HG02981 (cell line): ENCODE measurements around the gene PIK3C2G.
"Not testable (repeated sequence)": the region's sequence is repeated elsewhere in the genome, so short reads cannot be mapped to it uniquely, and the experiment has no call there.

Experiments
- ATAC-seq: cut with Tn5 transposase; IDR thresholded peaks from one replicate; pipeline ENCODE4 v1.9.1; 2021; ENCODE audit warnings: mild to moderate bottlenecking, moderate library complexity; ENCODE audit not compliant: unreplicated experiment

PIK3C2G gene

DNA sequence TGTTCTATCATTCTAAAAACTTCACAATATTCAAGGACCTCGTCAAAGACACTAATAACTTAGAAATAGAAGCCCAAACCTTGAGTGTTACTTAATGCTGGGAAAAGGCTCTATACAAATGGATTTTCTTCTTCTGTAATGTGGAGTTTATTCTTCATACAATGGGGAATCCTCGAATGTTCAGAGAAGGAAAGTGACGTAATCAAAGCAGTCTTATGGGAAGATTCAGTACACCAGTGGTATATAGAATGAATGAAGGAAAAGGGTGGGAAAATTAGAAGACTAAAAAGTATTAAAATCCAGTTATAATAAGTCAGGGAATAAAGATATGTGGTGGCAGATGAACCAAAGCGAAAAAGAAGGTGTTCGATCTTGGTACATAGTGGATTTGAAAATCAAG, 370.0 kb downstream of the PIK3C2G start:
- no peak for ATAC-seq

GRCh38 chr12:18632848-18633247, 371.5 kb downstream of the PIK3C2G start:
- ATAC-seq, result no peak

DNA sequence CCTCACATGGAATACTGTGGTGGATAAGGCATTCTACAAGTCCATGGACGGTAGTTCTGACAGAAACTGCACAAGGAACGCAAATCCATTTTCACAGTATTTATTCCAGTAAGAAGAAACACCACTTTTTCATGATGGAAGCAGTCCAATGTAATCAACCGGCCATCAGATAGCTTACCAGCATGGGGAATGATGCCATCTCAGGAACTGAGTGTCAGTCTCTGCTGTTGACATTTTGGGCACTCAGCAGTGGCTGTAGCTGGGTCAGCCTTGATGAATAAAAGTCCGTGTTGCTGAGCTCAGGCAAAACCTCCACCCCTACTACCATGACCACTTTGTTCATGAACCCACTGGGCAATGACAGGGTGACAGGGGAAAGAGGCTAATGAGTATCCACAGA, 373.1 kb downstream of the PIK3C2G start:
- no peak for ATAC-seq

- no peak for ATAC-seq
These were observed 379.1 kb downstream of the PIK3C2G start for GRCh38 chr12:18640321-18640955.

DNA sequence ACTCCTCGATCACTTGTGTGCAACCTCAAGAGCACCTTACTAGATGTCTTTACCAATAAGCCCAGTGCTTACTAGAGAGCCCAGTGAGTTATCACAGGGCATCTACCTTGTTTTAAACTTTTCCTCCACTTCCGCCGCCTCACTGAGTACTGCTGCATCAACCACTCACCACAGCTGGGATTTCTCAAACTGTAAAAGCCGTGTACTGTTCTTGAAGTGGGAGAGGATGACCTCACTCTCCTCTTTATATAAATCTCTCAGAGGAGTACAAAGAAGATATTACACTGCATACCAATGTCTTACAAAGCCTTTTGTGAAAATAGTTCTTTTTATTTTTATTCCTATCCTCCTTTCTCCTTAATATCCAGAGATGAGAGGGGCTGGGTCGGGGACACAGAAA, 382.4 kb downstream of the PIK3C2G start:
- no peak for ATAC-seq

GRCh38 chr12:18644564-18644963, 383.2 kb downstream of the PIK3C2G start:
- ATAC-seq, result no peak

DNA sequence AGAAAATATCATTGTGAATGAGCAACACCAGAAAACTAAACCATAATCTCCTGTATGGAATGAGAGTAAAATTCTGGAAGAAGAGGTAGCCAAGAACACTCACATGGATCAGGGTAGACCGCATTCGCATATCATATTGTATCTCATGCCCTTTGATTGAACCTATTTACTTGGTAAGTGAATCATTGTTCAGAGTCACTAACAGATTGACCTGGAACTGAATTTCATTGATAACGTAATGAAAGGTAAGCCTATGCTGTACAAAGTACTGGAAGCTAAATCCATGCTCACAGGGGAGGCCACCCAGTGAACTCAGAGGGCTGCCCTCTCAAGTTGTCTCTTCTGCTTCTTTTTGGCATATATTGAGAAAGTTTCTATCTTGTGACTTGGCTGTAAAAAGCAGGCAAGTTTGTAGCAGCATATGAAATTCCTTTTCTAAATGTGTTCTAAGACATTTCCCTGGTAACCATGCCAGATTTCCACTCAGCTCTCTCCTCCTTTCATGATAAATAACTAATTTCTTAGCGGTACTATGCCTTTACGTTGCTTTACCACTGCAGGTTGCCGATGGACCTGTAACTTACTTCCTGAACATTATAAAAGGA, 385.1 kb downstream of the PIK3C2G start:
- ATAC-seq, result no peak

GRCh38 chr12:18651525-18651924, 390.2 kb downstream of the PIK3C2G start:
- ATAC-seq, result no peak

DNA sequence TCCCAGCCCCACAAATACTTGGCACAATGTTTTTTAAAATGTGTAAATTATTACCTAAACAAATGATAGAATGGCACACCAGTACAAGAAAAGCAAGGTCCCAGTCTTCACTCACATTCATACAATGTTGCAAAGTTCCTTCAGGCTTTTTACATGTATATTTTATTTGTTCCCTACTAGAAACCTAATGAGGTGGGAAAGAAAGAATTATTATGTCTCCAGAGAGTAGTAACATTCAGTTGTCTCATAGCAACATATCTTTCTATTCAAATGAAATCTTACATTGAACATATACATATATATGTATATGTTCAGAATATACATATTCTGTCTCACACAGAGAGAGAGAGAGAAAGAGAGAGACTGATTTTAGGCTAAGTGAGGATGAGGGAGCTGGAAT, 391.3 kb downstream of the PIK3C2G start:
- no peak for ATAC-seq

- ATAC-seq, result no peak
These were observed 392.1 kb downstream of the PIK3C2G start for GRCh38 chr12:18653465-18653864.

GRCh38 chr12:18655351-18655750, 394.0 kb downstream of the PIK3C2G start:
- no peak for ATAC-seq

DNA sequence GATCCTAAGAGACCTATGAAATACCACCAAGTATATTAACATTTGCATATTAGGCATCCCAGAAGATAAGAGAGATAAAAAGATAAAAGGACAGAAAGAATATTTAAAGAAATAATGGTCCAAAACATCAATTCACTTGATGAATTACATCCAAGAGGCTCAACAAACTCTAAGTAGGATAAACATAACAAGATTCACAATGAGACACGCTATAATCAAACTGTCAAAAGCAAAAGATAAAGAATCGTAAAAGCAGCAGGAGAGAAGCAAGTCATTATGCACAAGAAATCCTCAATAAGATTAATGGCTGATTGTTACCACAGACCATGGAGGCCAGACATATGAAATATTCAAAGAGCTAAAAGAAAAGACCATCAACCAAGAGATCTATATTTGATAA, 396.9 kb downstream of the PIK3C2G start:
- no peak for ATAC-seq

GRCh38 chr12:18658829-18659228, 397.5 kb downstream of the PIK3C2G start:
- no peak for ATAC-seq

- ATAC-seq, result no peak
These were observed 414.8 kb downstream of the PIK3C2G start for GRCh38 chr12:18676141-18676540.

DNA sequence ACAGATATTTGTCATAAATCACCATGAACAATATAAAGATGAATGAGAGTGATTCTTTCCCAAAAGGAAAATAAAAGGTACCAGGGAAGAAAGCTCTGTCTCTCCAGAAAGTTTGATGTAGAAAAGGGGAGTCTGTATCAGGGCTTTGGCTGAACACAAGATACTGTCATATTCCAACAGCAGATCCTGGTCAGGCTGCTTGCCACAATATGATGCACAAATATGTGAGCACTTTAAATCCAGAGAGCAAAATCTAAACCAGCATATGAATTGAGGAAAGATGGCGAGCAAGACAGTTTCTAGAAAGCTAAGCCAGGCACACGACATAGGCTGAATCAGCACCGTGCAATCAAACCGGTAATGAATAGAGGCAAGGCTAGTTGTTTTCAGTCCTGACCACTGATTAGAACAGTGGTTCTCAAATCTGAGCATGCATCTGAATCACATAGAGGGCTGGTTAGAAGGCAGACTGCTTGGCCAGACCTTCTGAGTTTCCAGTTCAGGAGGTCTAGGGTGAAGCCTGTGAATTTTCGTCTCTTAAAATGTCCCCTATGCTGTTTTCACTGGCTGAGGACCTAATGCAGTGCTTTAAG, 415.8 kb downstream of the PIK3C2G start:
- no peak for ATAC-seq

DNA sequence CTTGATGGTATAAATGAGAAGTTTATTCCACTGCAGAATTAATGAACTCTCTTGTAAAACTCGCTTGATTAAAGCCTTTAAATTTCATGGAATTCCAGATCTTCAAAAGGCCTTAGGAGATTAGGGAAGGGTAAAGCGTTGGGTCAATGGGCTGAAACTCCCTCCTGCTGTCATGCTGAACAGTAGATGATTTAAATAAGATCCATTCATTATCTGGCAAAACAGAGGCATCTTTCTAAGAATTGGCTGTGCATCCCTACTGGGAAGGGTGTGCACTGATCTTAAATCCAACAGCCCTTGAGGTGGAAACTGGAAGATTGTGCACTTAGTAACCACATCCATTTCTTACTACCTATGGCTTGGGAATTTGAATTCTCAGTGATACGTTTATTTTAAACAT, 420.5 kb downstream of the PIK3C2G start:
- no peak for ATAC-seq

GRCh38 chr12:18683327-18684013, 422.2 kb downstream of the PIK3C2G start:
- no peak for ATAC-seq

GRCh38 chr12:18684430-18684829, 423.1 kb downstream of the PIK3C2G start:
- no peak for ATAC-seq

DNA sequence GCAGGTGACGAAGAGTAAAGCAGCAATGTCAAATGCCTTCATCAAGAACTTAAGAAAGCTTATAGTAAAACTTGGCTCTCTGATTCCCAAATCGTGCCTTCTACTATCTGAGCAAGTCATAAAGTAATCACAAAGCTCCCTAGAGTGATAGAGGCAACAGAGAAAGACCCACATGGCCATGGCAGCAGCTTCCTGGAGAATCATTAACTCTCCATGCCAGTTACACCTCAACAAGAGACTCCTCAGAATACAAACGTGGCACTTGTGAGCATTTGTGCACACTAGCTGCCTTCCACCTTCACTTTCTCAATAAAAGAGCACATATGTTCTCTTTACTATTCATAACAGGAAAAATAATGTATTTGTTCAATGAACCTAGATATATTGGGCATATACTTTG, 428.5 kb downstream of the PIK3C2G start:
- ATAC-seq, result no peak

DNA sequence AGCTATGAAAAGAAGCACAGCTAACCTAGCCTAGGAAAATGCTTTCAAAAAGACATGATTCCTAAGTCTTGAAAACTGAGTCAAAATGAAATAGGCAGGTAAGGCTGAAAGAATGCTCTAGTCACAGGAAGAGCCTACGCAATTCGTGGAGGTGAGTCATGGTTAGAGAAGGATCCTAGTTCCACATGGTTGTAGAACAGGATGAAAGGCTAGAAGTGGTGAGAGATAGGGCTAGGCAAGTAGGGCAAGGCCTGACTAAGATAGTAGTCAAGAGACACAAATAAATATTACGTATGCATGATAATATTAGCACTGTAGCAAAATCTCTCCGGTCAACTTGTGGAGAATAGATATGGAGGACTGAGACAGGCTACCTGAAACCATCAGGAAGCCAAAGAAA, 429.3 kb downstream of the PIK3C2G start:
- ATAC-seq, result no peak

GRCh38 chr12:18693986-18694385, 432.7 kb downstream of the PIK3C2G start:
- ATAC-seq, result not testable (repeated sequence)
